Immature natural killer cell (primary cell): Measurements from ENCODE around the gene SPTSSB. TPM values are rescaled to one million over a fixed set of nuclear protein-coding genes. Genes with fewer than 3 reads are reported as not detected.
A peak's percentile ranks its signal among the peaks of the same experiment; 100 is the strongest.

ENCODE experiments used
- DNase-seq, 3 donors: peaks; one replicate each; pipeline ENCODE4 v3.0.0; 2022; ENCODE audit warnings: mixed read lengths in 1 of 3
- H3K27ac Mint-ChIP-seq, 6 donors: one replicate each; pipeline ENCODE4 v1.8.0; 2020; ENCODE audit warnings: mixed read lengths in 6 of 6, mild to moderate bottlenecking in 5 of 6, inconsistent platforms in 4 of 6, moderate library complexity in 3 of 6
- H3K27me3 Mint-ChIP-seq, 3 donors: one replicate each; pipeline ENCODE4 v1.8.0; 2020 to 2021; ENCODE audit warnings: low read depth in 3 of 3, mild to moderate bottlenecking in 3 of 3, mixed read lengths in 3 of 3, moderate library complexity in 3 of 3, inconsistent platforms in 1 of 3
- H3K36me3 Mint-ChIP-seq, 3 donors: one replicate each; pipeline ENCODE4 v1.8.0; 2020; ENCODE audit warnings: mixed read lengths in 3 of 3, inconsistent platforms in 2 of 3, mild to moderate bottlenecking in 2 of 3
- H3K4me1 Mint-ChIP-seq, 2 donors: one replicate each; pipeline ENCODE4 v1.8.0; 2020; ENCODE audit warnings: inconsistent platforms in 2 of 2, mild to moderate bottlenecking in 2 of 2, mixed read lengths in 2 of 2, moderate library complexity in 1 of 2
- H3K4me3 Mint-ChIP-seq, 5 donors: one replicate each; pipeline ENCODE4 v1.8.0; 2020; ENCODE audit warnings: mild to moderate bottlenecking in 5 of 5, mixed read lengths in 5 of 5, inconsistent platforms in 3 of 5, moderate library complexity in 3 of 5
- H3K9me3 Mint-ChIP-seq, 6 donors: one replicate each; pipeline ENCODE4 v1.8.0; 2020; ENCODE audit warnings: mild to moderate bottlenecking in 6 of 6, mixed read lengths in 6 of 6, inconsistent platforms in 4 of 6, moderate library complexity in 3 of 6
- polyA plus RNA-seq, 3 donors: library from polyadenylated mRNA; unstranded; fragments of 300-500 nt; fragmentation: Illumina TruSeq; gene quantifications; one replicate each; pipeline ENCODE4 v1.2.3, GENCODE V29; 2021

SPTSSB gene
- polyA plus RNA-seq: 100 to 1,000 TPM in 1 of 3 donors, 10 to 100 TPM in 2; 57.5 to 153 (median 70.0) TPM

GRCh38 chr3:161371441-161372320 lies at the start of gene SPTSSB:
Gene SPTSSB (minus strand): TSS chr3:161371517. CDS start chr3:161346323, 25,194 bp downstream.
- Mint-ChIP-seq H3K4me1 (peaks cover 28 to 57% of the 10 kb centered on the region in 2 donors), H3K36me3 (peaks cover 0 to 5% (median 5%) of the 10 kb centered on the region in 3 donors), H3K27me3 (peaks cover 24 to 28% (median 26%) of the 10 kb centered on the region in 3 donors), H3K27ac (peak within 1 kb of the TSS in 4 of 6 donors; percentile 22 to 84 (median 72)), H3K4me3 (peak within 1 kb of the TSS; percentile 79 to 92 (median 87)), H3K9me3 (no peaks in the 10 kb centered on the region)
- peak; percentile 38 to 44 (median 43) for DNase-seq

DNA sequence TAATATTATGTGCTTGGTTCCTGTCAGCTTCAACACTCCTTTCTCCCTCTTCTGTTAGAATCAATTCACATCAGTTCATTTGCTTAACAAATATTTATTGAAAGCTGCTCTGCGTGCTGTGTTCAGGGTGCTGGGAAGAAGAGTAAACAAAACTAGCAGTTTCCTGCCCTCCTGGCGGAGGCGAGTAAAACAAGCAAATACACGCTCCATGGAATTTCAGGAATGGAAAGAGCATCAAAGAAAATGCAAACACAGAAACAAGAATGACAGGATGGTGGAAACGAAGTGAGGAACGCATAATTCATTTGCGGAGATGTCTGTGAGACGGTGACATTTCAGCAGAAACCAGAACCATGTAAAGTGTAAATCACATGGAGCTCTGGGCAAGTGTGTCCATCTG lies 49.4 kb upstream of the SPTSSB start:
- no peak overlapping the region for H3K4me3 Mint-ChIP-seq
- H3K9me3 Mint-ChIP-seq: peaks cover 0 to 2% (median 0%) of the 10 kb centered on the region in 6 donors
- no peak for DNase-seq
- H3K36me3 Mint-ChIP-seq: no peaks in the 10 kb centered on the region
- no peak overlapping the region for H3K27ac Mint-ChIP-seq
- H3K27me3 Mint-ChIP-seq: peaks cover 1 to 3% (median 2%) of the 10 kb centered on the region in 3 donors
- H3K4me1 Mint-ChIP-seq: no peaks in the 10 kb centered on the region

DNA sequence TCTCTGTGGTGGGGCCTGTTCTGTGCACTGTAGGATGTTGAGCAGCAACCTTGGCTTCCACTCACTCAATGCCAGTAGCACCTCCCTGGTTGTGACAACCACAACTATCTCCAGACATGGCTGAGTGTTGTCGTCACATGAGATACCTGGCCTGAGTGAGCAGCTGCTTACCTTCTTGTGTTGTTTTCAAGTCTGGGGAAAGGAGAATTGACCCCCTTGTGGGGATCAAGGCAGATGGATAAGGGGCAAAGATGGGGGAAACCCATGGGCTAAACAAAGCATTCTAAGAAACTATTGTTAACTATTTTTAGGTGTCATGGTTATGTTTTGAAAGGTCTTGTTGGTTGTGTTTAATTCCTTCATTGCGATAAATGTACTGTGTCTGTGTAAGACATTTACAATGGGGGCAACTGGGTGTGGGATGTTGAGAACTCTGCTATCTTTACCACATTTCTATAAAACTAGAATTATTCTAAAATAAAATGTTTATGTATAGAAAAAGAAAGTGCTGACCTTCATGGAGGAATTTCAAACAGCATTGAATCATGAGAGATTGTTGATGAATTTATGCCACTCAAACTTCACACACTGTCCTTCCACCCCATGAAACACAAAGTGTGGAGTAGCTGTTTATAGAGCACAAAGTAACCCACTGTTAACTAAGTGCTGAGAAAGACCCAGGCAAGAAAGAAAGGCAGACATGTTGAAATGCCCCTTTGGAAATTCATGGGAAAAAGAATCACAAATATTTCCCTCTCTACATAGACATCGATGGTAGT lies 48.4 kb upstream of the SPTSSB start:
- H3K4me3 Mint-ChIP-seq: no peak overlapping the region

DNA sequence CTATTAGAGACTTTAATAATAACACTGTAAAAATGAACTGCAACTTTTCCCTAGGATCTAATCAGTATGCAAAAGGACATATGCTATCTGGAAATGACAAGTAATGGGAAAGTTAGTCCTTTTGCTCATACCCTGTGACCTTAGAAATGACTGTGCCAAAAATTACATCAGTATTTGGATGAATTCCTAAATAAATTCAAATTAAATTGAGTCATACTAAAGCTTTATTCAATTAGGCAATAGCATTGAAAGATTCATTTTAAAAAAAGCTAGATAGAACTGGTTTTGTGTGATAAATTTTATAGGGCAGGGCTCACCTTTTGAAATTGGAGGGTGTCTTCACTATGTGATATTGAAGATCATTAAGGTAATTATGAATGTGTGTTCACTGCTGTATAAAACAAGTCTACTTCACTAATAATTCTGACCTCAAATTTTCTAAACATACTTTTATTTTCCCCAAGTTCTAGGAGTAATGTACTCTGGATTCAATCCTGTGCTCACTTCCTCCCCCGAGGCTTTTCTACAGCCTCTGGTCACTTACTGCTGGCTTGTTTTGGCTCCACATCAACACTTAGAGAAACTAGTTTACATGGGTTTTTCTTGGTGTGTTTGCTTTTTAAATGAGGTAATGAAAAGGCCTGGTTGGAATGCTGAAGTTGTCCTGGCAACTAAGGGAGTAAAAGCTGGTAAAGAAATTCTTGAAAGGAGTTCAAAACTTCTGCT lies 44.4 kb upstream of the SPTSSB start:
- no peaks in the 10 kb centered on the region for H3K36me3 Mint-ChIP-seq
- H3K27me3 Mint-ChIP-seq: peaks cover 2 to 10% (median 3%) of the 10 kb centered on the region in 3 donors
- DNase-seq: no peak
- H3K4me1 Mint-ChIP-seq: no peaks in the 10 kb centered on the region
- peaks cover 0 to 2% (median 0%) of the 10 kb centered on the region in 6 donors for H3K9me3 Mint-ChIP-seq
- no peak overlapping the region for H3K27ac Mint-ChIP-seq
- H3K4me3 Mint-ChIP-seq: no peak overlapping the region

More for the DNA sequence above, 48.4 kb upstream of the SPTSSB start:
- DNase-seq: no peak
- Mint-ChIP-seq H3K4me1 (no peaks in the 10 kb centered on the region), H3K9me3 (peaks cover 0 to 2% (median 0%) of the 10 kb centered on the region in 6 donors), H3K27me3 (peaks cover 1 to 3% (median 2%) of the 10 kb centered on the region in 3 donors), H3K36me3 (no peaks in the 10 kb centered on the region), H3K27ac (no peak overlapping the region)

DNA sequence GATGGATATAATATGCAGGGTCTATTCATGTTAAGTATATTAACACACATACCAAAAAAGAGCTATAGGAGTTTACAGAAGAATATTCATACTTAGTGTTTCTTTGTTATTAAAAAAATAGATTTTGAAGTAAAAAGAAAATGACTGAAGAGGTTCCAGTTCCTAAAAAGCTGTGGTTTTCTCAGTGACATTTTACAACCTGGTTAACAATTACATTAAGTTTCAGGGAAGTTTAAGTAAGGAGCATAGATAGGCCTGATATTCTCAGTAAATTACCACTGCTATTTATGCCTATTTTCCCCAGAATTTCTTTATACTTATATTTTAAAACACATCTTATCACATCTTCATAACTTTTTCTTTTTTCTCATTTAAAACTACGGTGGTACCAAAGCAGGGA lies 43.6 kb upstream of the SPTSSB start:
- peaks cover 0 to 2% (median 0%) of the 10 kb centered on the region in 6 donors for H3K9me3 Mint-ChIP-seq
- no peak overlapping the region for H3K4me3 Mint-ChIP-seq
- peaks cover 2 to 8% (median 3%) of the 10 kb centered on the region in 3 donors for H3K27me3 Mint-ChIP-seq
- no peak overlapping the region for H3K27ac Mint-ChIP-seq
- H3K36me3 Mint-ChIP-seq: no peaks in the 10 kb centered on the region
- H3K4me1 Mint-ChIP-seq: no peaks in the 10 kb centered on the region
- DNase-seq: no peak

DNA sequence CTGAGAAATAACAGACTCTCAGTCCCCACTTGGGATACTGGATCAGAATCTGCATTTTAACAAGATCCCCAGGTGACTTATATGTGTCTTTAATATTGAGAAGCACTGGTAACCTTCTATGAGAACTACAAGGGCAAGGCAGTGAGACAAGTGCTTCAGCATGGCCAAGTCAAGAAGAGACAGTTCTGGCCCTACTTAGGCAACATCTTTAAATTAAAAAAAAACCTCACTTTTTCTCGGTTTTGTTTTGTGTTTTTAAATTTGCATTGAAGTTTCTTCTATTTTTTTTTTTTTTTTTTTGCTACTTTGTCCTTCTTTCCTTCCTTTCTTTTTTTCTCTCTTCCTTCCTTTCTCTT lies 42.5 kb upstream of the SPTSSB start:
- Mint-ChIP-seq H3K27ac (no peak overlapping the region), H3K4me1 (peaks cover 0 to 4% of the 10 kb centered on the region in 2 donors), H3K9me3 (peaks cover 0 to 2% (median 0%) of the 10 kb centered on the region in 6 donors), H3K27me3 (peaks cover 2 to 8% (median 7%) of the 10 kb centered on the region in 3 donors), H3K36me3 (no peaks in the 10 kb centered on the region), H3K4me3 (no peak overlapping the region)
- DNase-seq: no peak

- Mint-ChIP-seq H3K27me3 (peaks cover 2 to 8% (median 5%) of the 10 kb centered on the region in 3 donors), H3K9me3 (peaks cover 0 to 2% (median 0%) of the 10 kb centered on the region in 6 donors), H3K4me1 (peaks cover 0 to 6% of the 10 kb centered on the region in 2 donors), H3K36me3 (no peaks in the 10 kb centered on the region), H3K27ac (no peak overlapping the region), H3K4me3 (no peak overlapping the region)
- DNase-seq: no peak
Observed at GRCh38 chr3:161413127-161413854, 42.0 kb upstream of the SPTSSB start.

DNA sequence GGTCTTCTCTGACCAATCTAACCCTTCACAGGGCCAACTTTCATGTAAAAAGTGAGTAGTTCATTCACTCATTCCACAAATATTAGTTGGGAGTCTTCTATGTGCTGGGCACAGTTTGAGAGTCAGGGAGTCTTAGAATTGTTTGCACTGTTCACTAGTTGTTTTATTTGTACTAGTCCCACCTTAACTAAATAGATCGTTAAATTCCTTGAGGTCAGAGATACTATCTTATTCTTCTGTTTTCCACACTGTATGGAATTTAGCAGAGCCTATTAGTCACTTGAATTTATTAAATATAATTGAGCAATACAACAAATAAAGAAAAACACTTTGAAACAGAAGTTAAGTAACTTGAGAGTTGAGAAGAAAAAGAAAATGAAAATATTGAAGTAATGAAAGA lies 40.8 kb upstream of the SPTSSB start:
- no peak overlapping the region for H3K4me3 Mint-ChIP-seq
- no peak for DNase-seq
- H3K36me3 Mint-ChIP-seq: no peaks in the 10 kb centered on the region
- H3K4me1 Mint-ChIP-seq: peaks cover under 1 to 14% of the 10 kb centered on the region in 2 donors
- H3K27ac Mint-ChIP-seq: no peak overlapping the region
- peaks cover 0 to 2% (median 0%) of the 10 kb centered on the region in 6 donors for H3K9me3 Mint-ChIP-seq
- peaks cover 4 to 8% (median 5%) of the 10 kb centered on the region in 3 donors for H3K27me3 Mint-ChIP-seq

- H3K27me3 Mint-ChIP-seq: peaks cover 5 to 15% (median 9%) of the 10 kb centered on the region in 3 donors
- no peak overlapping the region for H3K27ac Mint-ChIP-seq
- DNase-seq: no peak
- no peaks in the 10 kb centered on the region for H3K9me3 Mint-ChIP-seq
- peaks cover 16 to 33% of the 10 kb centered on the region in 2 donors for H3K4me1 Mint-ChIP-seq
- H3K36me3 Mint-ChIP-seq: no peaks in the 10 kb centered on the region
- no peak overlapping the region for H3K4me3 Mint-ChIP-seq
Observed at GRCh38 chr3:161409858-161410257, 38.5 kb upstream of the SPTSSB start.

DNA sequence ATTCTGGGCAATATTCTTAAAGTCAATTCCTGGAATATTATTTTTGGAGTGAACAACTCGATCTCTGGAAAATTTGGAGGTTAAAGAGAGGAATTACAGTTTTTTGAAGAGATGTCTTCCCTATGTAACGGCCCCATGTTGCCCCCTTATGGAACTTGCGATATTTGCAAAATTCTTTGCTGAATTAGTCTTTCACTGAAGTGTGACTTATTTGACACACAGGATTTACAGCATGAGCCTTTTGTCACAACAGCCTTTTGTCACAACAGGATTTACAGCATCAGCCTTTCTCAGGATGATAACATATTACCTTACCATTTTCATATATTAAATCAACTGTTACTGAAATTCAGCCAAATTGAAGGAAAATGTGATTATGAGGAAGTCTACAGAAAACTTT lies 37.8 kb upstream of the SPTSSB start:
- H3K9me3 Mint-ChIP-seq: no peaks in the 10 kb centered on the region
- no peaks in the 10 kb centered on the region for H3K36me3 Mint-ChIP-seq
- peaks cover 16 to 33% of the 10 kb centered on the region in 2 donors for H3K4me1 Mint-ChIP-seq
- peak; percentile 34 to 49 (median 44) for DNase-seq
- no peak overlapping the region for H3K27ac Mint-ChIP-seq
- no peak overlapping the region for H3K4me3 Mint-ChIP-seq
- H3K27me3 Mint-ChIP-seq: peaks cover 5 to 15% (median 9%) of the 10 kb centered on the region in 3 donors

- Mint-ChIP-seq H3K9me3 (no peaks in the 10 kb centered on the region), H3K36me3 (no peaks in the 10 kb centered on the region), H3K4me1 (peaks cover 16 to 33% of the 10 kb centered on the region in 2 donors), H3K4me3 (peak overlapping the region in 2 of 5 donors; percentile 15 to 48), H3K27ac (no peak overlapping the region), H3K27me3 (peaks cover 3 to 11% (median 10%) of the 10 kb centered on the region in 3 donors)
- peak; percentile 28 to 37 (median 36) for DNase-seq
Observed at GRCh38 chr3:161406594-161407555, 35.6 kb upstream of the SPTSSB start.

- peak overlapping the region in 1 of 5 donors; percentile 7 for H3K4me3 Mint-ChIP-seq
- no peak for DNase-seq
- peaks cover 3 to 16% (median 11%) of the 10 kb centered on the region in 3 donors for H3K27me3 Mint-ChIP-seq
- H3K27ac Mint-ChIP-seq: no peak overlapping the region
- no peaks in the 10 kb centered on the region for H3K9me3 Mint-ChIP-seq
- H3K4me1 Mint-ChIP-seq: peaks cover 16 to 33% of the 10 kb centered on the region in 2 donors
- no peaks in the 10 kb centered on the region for H3K36me3 Mint-ChIP-seq
Observed at GRCh38 chr3:161405836-161406235, 34.5 kb upstream of the SPTSSB start.
